ENCODE measurements around the gene H2AZ1.
"Not testable (repeated sequence)": the region's sequence is repeated elsewhere in the genome, so short reads cannot be mapped to it uniquely, and the experiment has no call there.

The H2AZ1 gene

DNA sequence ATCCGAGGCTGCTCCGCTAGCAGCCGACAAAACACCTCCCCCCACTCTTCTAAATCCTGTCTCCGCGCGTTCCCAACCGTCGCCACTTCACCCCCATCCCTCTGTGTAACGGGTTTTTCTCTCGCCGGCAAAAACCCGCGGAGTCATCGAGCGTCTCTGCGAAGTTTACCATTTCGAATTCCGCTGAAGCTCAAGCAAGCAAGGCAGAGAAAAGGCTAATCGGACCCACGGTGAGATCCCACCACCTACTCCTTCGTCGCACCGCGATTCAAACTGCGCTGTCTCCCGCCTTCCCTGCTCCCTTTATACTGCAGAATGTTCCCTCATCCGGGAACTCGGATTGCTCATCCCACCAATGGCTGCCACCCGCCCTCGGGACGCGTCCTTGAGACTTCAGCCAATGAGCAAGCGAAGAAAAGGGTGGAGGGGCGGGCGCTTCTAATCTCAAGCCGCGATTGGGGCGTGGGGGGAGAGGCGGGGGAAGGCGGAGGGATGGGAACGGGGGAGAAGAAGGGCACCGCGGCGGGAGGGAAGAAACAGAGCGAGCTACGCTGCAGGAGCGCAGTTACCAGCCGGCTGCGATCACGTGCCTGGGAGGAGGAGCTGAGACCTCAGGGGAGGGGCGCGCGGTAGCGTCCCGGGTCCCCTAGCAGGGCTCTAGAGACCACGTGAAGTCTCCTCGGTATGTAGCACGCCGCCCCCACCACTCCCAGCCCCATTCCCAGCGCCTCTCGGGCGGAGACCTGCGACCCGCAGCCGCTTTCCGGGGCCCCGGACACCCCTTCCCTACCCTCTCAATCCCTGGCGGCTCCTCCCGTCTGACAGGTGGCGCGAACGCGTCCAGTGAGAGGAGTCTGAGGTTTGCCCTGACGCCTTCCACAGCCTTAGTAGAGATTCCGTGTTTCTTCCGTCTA, at the start of gene H2AZ1:
H2AZ1 (minus strand) TSS at position 277 of the 914 bp plus-strand sequence; CDS start at position 172, 105 bp downstream.
- DNase-seq (ENCODE audit: low read depth): peak; percentile 98

GRCh38 chr4:99998062-99998867, 48.2 kb upstream of the H2AZ1 start:
- DNase-seq (ENCODE audit: low read depth): peak; percentile 75

- no peak for DNase-seq (ENCODE audit: low read depth)
Measured at GRCh38 chr4:99991741-99992140, 41.7 kb upstream of the H2AZ1 start.

GRCh38 chr4:99987681-99988080, 37.6 kb upstream of the H2AZ1 start:
- DNase-seq (ENCODE audit: low read depth): no peak

DNA sequence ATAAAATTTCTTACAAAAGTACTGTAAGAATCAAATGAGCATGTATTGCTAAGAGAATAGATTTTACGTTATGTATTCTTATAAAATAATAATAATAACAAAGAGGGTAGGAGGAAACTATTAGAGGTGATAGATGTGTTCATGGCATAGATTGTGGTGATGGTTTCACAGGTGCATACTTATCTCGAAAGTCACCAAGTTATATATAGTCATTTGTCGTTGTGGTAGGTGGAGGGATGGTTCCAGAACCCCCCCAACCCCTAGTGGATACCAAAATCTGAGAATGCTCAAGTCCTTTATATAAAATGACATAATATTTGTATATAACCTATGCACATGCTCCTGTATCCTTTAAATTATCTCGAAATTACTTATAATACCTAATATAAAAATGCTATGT, 36.7 kb upstream of the H2AZ1 start:
- no peak for DNase-seq (ENCODE audit: low read depth)

DNA sequence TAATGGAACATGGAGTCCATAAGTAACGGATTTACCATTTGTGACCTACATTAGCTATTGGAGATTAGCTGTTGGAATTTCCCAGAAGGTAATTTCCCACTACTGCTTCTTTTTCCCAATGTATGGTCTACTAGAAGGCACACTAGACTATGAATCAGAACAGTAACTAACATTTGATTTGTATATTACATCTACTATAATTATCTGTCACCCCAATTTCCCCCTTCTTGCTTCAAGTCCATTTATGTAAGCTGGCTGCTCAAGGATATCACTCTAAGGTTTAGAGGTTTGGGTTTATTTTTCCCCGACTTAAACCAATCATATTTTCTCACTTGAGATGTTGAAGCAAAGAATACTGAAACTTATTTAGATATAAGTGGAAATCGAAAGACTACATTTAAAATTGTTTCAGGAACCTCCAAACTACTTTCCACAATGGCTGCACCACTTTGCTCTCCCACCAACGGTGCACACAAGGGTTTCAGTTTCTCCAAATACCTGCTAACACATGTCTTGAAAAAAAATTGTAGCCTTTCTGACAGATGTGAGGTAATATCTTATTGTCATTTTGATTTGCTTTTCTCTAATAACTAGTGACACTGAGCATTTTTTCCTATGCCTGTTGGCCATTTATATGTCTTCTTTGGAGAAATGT, 33.3 kb upstream of the H2AZ1 start:
- no peak for DNase-seq (ENCODE audit: low read depth)

GRCh38 chr4:99979872-99980271, 29.8 kb upstream of the H2AZ1 start:
- peak; percentile 8 for DNase-seq (ENCODE audit: low read depth)

DNA sequence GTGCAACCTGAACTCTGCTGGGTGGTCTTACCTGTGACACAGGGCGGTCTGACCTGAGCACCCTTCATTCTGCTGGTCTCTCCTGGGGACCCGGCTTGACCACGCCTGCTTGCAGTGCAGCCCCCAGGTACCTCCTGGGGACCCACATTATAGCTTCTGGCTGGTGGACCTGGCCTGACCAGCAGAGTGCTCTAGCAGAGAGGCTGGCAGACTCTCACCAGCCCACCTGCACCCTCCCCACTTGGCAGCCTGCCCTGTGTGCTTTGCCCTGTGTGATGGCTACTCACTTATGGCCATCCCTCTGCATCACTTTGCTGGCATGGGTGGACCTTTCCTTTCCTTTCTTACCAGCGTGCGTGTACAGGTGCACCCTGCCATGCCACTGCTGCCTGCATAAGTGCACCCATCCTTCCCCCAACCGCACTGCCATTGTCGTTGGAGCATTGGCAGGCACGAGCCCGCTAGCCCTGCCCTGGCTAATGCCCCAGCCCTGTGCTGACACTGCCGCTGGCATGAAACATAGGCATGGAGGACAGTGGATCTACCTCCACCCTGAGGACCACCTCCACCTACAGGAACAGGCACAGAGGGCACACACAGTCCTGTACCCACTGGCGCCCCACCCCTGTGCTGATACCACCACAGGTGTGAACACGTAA, 21.5 kb upstream of the H2AZ1 start:
- DNase-seq (ENCODE audit: low read depth): no peak

- peak; percentile 84 for DNase-seq (ENCODE audit: low read depth)
Measured at GRCh38 chr4:99968330-99968729, 18.3 kb upstream of the H2AZ1 start.

- DNase-seq (ENCODE audit: low read depth): peak; percentile 72
Measured at GRCh38 chr4:99966692-99967091, 16.6 kb upstream of the H2AZ1 start.

GRCh38 chr4:99965674-99966350, 15.7 kb upstream of the H2AZ1 start:
- no peak for DNase-seq (ENCODE audit: low read depth)

DNA sequence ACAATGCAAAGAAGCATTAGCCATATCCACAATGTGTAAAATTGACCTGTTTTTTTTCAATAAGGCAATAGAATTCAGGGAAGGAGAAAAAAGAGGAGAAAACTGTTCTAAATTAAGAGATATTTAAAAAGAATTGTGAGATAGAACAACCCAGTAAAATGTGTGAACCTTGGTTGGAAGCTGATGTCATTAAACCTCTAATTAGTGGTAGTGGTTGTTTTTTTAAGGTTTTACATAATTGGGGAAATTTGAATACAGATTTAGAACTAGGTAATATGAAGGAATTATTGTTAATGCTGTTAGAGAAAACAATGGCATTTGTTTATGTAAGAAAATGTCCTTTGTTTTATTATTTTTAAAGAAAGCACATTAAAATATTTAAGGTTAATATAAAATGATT, 15.1 kb upstream of the H2AZ1 start:
- no peak for DNase-seq (ENCODE audit: low read depth)

- no peak for DNase-seq (ENCODE audit: low read depth)
Measured at GRCh38 chr4:99961711-99962110, 11.6 kb upstream of the H2AZ1 start.

DNA sequence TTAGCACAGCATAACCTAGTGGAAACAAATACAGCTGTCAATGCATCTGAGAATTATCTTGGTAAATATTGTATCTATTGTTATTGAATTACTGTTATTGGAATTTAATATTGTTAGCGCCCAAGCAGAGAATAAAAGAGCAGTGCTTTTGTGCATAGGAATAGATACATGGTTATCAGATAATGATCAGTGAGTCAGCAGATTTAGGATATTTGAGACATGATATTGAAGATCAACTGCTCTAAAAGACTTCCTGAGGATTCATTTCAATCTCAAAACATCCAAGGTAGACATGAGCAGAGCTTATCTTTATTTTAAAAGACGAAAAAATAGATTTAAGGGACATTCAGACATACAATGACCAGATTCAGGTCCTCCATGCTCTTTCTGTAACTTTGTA, 10.6 kb upstream of the H2AZ1 start:
- no peak for DNase-seq (ENCODE audit: low read depth)

- not testable (repeated sequence) for DNase-seq (ENCODE audit: low read depth)
Measured at GRCh38 chr4:99958207-99958606, 8.1 kb upstream of the H2AZ1 start.

DNA sequence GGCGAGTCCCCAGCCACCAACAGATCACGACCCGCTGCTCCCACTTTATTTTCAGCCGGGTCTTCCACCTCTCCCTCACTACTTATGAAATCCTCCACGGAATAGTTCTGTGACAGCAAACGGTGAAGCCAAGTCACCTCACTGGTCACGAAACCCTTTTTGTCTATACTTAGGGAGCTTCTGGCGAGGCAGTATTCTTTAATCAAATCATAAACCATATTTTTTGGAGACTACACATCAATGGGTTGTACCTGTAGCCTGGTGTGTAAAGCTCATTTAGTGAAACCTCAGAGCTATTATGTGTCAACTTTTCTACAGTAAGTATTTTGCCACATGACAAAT, 809 bp upstream of the H2AZ1 start:
- no peak for DNase-seq (ENCODE audit: low read depth)

- DNase-seq (ENCODE audit: low read depth): peak; percentile 90
Measured at GRCh38 chr4:99949034-99949998, 759 bp downstream of the H2AZ1 start.

- no peak for DNase-seq (ENCODE audit: low read depth)
Measured at GRCh38 chr4:99947608-99948007, 2.5 kb downstream of the H2AZ1 start.

GRCh38 chr4:99947190-99947578, 2.9 kb downstream of the H2AZ1 start:
- no peak for DNase-seq (ENCODE audit: low read depth)
